ENCODE data around the gene SEC14L6.

DNA sequence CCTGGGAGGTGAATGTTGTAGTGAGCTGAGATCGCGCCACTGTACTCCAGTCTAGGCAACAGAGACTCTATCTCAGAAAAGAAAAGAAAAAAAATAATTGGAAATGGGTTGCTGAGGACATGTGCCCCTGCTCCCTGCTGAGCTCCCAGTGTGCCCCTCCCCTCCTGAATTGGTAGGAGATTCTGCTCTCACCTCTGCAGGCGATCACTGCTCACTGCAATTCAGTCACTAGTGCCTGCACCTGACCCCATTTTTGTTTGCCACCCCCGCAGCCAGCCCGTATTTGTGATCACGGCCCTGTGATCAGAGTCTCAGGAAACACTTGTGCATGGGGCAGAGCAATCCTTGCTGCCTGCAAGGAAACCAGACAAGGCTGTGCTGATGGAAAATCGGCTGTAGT, 58.4 kb downstream of the SEC14L6 start:
- TF ChIP-seq POLR2A (IDR thresholded peaks at IDR 0.05), result no peak
- TF ChIP-seq, protein P1, sequence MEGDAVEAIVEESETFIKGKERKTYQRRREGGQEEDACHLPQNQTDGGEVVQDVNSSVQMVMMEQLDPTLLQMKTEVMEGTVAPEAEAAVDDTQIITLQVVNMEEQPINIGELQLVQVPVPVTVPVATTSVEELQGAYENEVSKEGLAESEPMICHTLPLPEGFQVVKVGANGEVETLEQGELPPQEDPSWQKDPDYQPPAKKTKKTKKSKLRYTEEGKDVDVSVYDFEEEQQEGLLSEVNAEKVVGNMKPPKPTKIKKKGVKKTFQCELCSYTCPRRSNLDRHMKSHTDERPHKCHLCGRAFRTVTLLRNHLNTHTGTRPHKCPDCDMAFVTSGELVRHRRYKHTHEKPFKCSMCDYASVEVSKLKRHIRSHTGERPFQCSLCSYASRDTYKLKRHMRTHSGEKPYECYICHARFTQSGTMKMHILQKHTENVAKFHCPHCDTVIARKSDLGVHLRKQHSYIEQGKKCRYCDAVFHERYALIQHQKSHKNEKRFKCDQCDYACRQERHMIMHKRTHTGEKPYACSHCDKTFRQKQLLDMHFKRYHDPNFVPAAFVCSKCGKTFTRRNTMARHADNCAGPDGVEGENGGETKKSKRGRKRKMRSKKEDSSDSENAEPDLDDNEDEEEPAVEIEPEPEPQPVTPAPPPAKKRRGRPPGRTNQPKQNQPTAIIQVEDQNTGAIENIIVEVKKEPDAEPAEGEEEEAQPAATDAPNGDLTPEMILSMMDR (IDR thresholded peaks at IDR 0.05), result no peak
